A673 (cell line): ENCODE measurements around the gene RETREG2. TPM values are rescaled to one million over a fixed set of nuclear protein-coding genes. Genes with fewer than 3 reads are reported as not detected.
A peak's percentile ranks its signal among the peaks of the same experiment; 100 is the strongest.

ENCODE experiments used
- BruUV-seq: library from RNA; stranded (reverse); fragments of 400-500 nt; replicated peaks from 2 replicates; lab custom pipeline; 2021; lab: Mats Ljungman, UMichigan
- CTCF ChIA-PET: fragments of 300-600 bp; sonication (Branson Sonifier 250); formaldehyde crosslinking; loops from one replicate; lab custom pipeline; 2022; ENCODE audit warnings: antibody characterized with exemption; lab: Charles Lee
- POLR2A ChIA-PET: fragments of 300-600 bp; sonication (Branson Sonifier 250); formaldehyde crosslinking; loops from one replicate; lab custom pipeline; 2022; ENCODE audit warnings: antibody characterized with exemption; ENCODE audit not compliant: low non-redundant PET; lab: Charles Lee
- DNase-seq: peaks from one replicate; pipeline ENCODE4 v3.0.0-alpha.2; 2015; ENCODE audit warnings: low spot score
- H3K27ac ChIP-seq: fragments of 200-600 bp; sonication (generic); 2 replicates; pipeline ENCODE4 v1.5.1; 2016; ENCODE audit warnings: mixed run types, low read depth, mild to moderate bottlenecking, mixed read lengths, antibody characterized with exemption, low read length; ENCODE audit not compliant: poor library complexity, severe bottlenecking
- H3K27me3 ChIP-seq: fragments of 200-600 bp; sonication (generic); replicated peaks from 2 replicates; pipeline ENCODE4 v1.6.1; 2017; ENCODE audit warnings: mixed run types, low read depth, mild to moderate bottlenecking, mixed read lengths, antibody characterized with exemption, low read length; ENCODE audit not compliant: insufficient read depth, poor library complexity
- H3K36me3 ChIP-seq: fragments of 200-600 bp; sonication (generic); 2 replicates; pipeline ENCODE4 v1.6.1; 2016; ENCODE audit warnings: mixed run types, mild to moderate bottlenecking, mixed read lengths, antibody characterized with exemption, low read length; ENCODE audit not compliant: insufficient read depth, poor library complexity, severe bottlenecking
- H3K4me1 ChIP-seq: fragments of 200-600 bp; sonication (generic); 2 replicates; pipeline ENCODE4 v1.6.1; 2017; ENCODE audit warnings: mixed run types, mild to moderate bottlenecking, mixed read lengths, antibody characterized with exemption, low read length; ENCODE audit not compliant: insufficient read depth, poor library complexity, severe bottlenecking
- H3K4me3 ChIP-seq: fragments of 200-600 bp; sonication (generic); 2 replicates; pipeline ENCODE4 v1.5.1; 2016; ENCODE audit warnings: low read depth, mixed run types, mild to moderate bottlenecking, mixed read lengths, low read length; ENCODE audit not compliant: poor library complexity, severe bottlenecking
- H3K9me3 ChIP-seq: fragments of 200-600 bp; sonication (generic); 2 replicates; pipeline ENCODE4 v1.6.1; 2016; ENCODE audit warnings: mixed run types, low read depth, mild to moderate bottlenecking, mixed read lengths, antibody characterized with exemption, low read length; ENCODE audit not compliant: poor library complexity, severe bottlenecking
- EZH2 ChIP-seq: fragments of 200-600 bp; sonication (generic); IDR thresholded peaks from 2 replicates; pipeline ENCODE4 v1.6.1; 2017; ENCODE audit warnings: borderline replicate concordance, low read depth, mild to moderate bottlenecking, mixed read lengths, antibody characterized with exemption, low read length; ENCODE audit not compliant: poor library complexity, severe bottlenecking
- intact Hi-C: fragments of 100-400 bp; cut with micrococcal nuclease; formaldehyde crosslinking; loops from one replicate; pipeline ENCODE4 v1.10.0; 2022; ENCODE audit not compliant: unreplicated experiment
- total RNA-seq: library from RNA; stranded (reverse); gene quantifications from 2 replicates; pipeline ENCODE4 v1.2.3, GENCODE V29; 2021
- TF ChIP-seq, protein P1 (sequence below): fragments of 300-800, 200-600 bp; sonication (generic); conservative IDR thresholded peaks from 2 replicates; pipeline ENCODE4 v1.5.1; 2017; ENCODE audit warnings: low read depth, mild to moderate bottlenecking, antibody characterized with exemption, low read length, moderate library complexity, mixed read lengths

RETREG2 gene
- total RNA-seq, 1 experiment from 2014 or later = 59.0 TPM

DNA sequence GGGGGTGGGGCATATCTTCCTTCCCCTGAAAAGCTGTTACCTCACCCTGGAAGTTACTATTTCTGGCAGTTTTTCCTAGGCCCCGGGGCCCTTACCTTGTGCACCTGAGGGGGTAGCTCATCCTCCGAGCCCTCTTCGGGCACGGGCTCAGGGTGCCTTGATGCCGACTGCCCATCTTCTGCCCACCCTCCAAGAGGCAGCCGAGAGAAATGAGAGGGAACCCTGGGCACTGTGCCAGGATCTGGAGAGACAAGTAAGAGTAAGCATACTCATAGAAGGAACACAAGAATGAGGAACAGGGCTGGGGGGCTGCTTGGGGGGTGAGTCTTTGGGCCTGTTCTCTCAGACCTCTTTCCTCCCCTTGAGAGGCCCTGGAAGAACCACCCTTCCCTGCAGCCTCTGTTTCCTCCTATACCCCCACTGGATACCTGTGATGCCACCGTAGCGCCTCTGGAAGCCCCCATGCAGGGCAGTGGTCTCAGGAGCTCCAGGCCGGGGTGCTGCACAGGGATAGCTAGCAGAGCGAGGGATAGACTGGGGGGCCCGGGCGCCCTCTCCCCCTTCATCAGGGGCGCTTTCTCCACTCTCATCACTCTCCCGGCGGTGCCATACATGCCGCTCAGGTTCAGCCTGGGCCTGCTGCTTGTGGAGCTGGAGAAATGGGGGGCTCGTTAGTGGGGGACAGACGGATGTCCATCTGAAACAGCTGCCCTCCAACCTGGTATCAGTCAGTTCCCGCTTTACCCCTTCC is 42.8 kb downstream of the RETREG2 start:
- peak overlapping the region; percentile 30 for H3K27ac ChIP-seq
- DNase-seq = no peak
- H3K4me3 ChIP-seq = no peak overlapping the region
- BruUV-seq = no TSS peak
- no peak for TF ChIP-seq EZH2
- ChIA-PET CTCF (no interaction called here), POLR2A (no interaction called here)
- intact Hi-C loops = no loop called here
- no peaks in the 10 kb centered on the region for H3K27me3 ChIP-seq
- H3K36me3 ChIP-seq = peaks cover 64% of the 10 kb centered on the region
- H3K9me3 ChIP-seq = no peaks in the 10 kb centered on the region
- H3K4me1 ChIP-seq = peaks cover 23% of the 10 kb centered on the region

DNA sequence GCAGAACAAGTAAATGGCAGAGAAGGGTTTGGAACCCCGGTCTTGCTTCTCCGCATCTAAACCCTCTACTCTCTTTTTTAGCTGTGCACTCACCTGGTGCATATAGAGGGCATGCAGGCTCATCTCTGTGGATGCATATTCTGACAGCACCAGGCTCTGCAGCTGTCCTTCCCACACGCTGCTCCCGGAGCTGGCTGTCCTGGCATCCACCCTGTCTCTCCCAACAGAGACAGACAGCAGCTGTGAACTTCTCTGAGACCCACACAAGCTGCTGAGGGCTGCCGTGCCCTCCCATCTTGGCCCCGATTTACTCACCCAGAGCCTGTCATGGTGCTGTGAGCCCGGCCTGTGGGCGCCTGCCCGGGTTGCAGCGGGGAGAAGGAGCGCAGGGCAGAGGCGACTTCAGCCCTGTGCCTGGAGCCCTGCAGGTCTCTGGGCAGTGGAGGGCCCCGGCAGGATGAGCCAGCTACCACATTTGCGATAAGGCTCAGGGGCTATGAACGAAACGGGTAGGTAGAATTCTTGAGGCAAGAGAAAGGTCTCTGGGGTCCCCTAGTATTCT is 44.0 kb downstream of the RETREG2 start:
- no TSS peak for BruUV-seq
- ChIA-PET CTCF (no interaction called here), POLR2A (no interaction called here)
- no peak for DNase-seq
- no peaks in the 10 kb centered on the region for H3K27me3 ChIP-seq
- H3K27ac ChIP-seq = peak overlapping the region; percentile 42
- intact Hi-C loops = no loop called here
- peaks cover 55% of the 10 kb centered on the region for H3K36me3 ChIP-seq
- TF ChIP-seq, protein P1, sequence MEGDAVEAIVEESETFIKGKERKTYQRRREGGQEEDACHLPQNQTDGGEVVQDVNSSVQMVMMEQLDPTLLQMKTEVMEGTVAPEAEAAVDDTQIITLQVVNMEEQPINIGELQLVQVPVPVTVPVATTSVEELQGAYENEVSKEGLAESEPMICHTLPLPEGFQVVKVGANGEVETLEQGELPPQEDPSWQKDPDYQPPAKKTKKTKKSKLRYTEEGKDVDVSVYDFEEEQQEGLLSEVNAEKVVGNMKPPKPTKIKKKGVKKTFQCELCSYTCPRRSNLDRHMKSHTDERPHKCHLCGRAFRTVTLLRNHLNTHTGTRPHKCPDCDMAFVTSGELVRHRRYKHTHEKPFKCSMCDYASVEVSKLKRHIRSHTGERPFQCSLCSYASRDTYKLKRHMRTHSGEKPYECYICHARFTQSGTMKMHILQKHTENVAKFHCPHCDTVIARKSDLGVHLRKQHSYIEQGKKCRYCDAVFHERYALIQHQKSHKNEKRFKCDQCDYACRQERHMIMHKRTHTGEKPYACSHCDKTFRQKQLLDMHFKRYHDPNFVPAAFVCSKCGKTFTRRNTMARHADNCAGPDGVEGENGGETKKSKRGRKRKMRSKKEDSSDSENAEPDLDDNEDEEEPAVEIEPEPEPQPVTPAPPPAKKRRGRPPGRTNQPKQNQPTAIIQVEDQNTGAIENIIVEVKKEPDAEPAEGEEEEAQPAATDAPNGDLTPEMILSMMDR = no peak
- no peak for TF ChIP-seq EZH2
- H3K4me1 ChIP-seq = peaks cover 13% of the 10 kb centered on the region
- no peaks in the 10 kb centered on the region for H3K9me3 ChIP-seq
- H3K4me3 ChIP-seq = no peak overlapping the region

DNA sequence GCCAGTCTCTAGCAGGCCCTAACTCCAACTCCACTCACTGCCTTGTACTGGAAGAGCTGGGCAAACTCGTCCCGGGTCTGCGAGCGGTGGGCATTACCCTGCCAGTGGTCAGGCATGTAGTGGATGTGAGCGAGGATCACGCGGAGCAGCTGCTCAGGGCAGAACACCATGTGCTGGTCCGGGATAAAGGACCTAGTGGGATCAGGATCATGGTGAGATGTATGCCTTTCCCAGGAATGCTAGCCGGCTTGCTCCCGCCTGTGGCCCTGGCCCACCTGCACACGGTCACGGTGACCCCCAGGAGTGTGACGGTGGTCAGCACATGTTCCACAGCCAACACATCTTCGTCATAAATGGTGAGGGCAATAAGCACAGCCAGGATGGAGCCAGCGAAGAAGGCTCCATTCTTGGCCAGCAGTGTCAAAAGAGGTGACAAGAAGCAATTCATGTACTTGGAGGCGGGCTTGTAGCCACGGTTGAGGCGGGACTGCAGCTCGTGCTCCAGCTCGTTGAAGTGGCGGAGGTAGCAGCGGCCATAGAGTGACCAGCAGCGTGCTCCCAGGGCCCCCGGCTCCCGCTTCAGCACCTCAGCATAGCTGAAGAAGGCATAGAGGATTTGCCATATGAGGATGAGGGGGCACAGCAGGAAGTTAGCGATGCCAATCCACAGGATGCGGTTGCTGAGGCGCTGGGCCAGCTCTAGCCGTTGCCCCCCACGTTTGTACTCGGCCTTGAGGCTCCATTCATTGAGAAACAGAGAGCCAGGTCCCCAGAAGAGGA is 45.9 kb downstream of the RETREG2 start:
- Histone ChIP-seq H3K4me1 (peaks cover 6% of the 10 kb centered on the region), H3K9me3 (no peaks in the 10 kb centered on the region), H3K27ac (no peak overlapping the region), H3K36me3 (peaks cover 55% of the 10 kb centered on the region), H3K4me3 (no peak overlapping the region), H3K27me3 (no peaks in the 10 kb centered on the region)
- DNase-seq = no peak
- intact Hi-C loops = no loop called here
- no TSS peak for BruUV-seq
- POLR2A ChIA-PET = no interaction called here
- TF ChIP-seq, protein P1 = no peak
- TF ChIP-seq EZH2 = no peak
- CTCF ChIA-PET = interaction anchor here (0.6 kb wide), 1 partner anchor 29 kb away, joined by 8 read pairs; the partner anchor contains the start of gene TUBA4B
